Activated naive CD4-positive, alpha-beta T cell treated with anti-CD3 and anti-CD28 coated beads, Interleukin-2, amount 50 U/mL, for 24 hours (primary cell): ENCODE results near the gene FAM168A.
"Not testable (repeated sequence)": the region's sequence is repeated elsewhere in the genome, so short reads cannot be mapped to it uniquely, and the experiment has no call there.

Experiments used
- H3K27ac Mint-ChIP-seq: one replicate; pipeline ENCODE4 v1.8.0; 2021; ENCODE audit warnings: mild to moderate bottlenecking, mixed read lengths
- H3K27me3 Mint-ChIP-seq: one replicate; pipeline ENCODE4 v1.8.0; 2021; ENCODE audit warnings: mixed read lengths
- H3K36me3 Mint-ChIP-seq: one replicate; pipeline ENCODE4 v1.8.0; 2021; ENCODE audit warnings: mixed read lengths
- H3K4me1 Mint-ChIP-seq: one replicate; pipeline ENCODE4 v1.8.0; 2021; ENCODE audit warnings: mixed read lengths
- H3K4me3 Mint-ChIP-seq: one replicate; pipeline ENCODE4 v1.8.0; 2021; ENCODE audit warnings: mild to moderate bottlenecking, mixed read lengths
- H3K9me3 Mint-ChIP-seq: one replicate; pipeline ENCODE4 v1.8.0; 2021; ENCODE audit warnings: mixed read lengths

The FAM168A gene

GRCh38 chr11:73461335-73461840 is 136.5 kb downstream of the FAM168A start:
- Mint-ChIP-seq H3K4me3 (no peak overlapping the region), H3K27ac (no peak overlapping the region), H3K9me3 (no peaks in the 10 kb centered on the region), H3K36me3 (peaks cover 15% of the 10 kb centered on the region), H3K4me1 (peaks cover 4% of the 10 kb centered on the region), H3K27me3 (no peaks in the 10 kb centered on the region)

- Mint-ChIP-seq H3K36me3 (peaks cover 10% of the 10 kb centered on the region), H3K27ac (no peak overlapping the region), H3K9me3 (no peaks in the 10 kb centered on the region), H3K4me3 (no peak overlapping the region), H3K27me3 (no peaks in the 10 kb centered on the region), H3K4me1 (peaks cover 4% of the 10 kb centered on the region)
These were observed 139.7 kb downstream of the FAM168A start for GRCh38 chr11:73458201-73458600.

- Mint-ChIP-seq H3K27ac (no peak overlapping the region), H3K9me3 (no peaks in the 10 kb centered on the region), H3K4me1 (peaks cover under 1% of the 10 kb centered on the region), H3K4me3 (no peak overlapping the region), H3K36me3 (peaks cover 4% of the 10 kb centered on the region), H3K27me3 (no peaks in the 10 kb centered on the region)
These were observed 142.9 kb downstream of the FAM168A start for GRCh38 chr11:73454987-73455386.

GRCh38 chr11:73453562-73453961 is 144.3 kb downstream of the FAM168A start:
- no peaks in the 10 kb centered on the region for H3K27me3 Mint-ChIP-seq
- H3K36me3 Mint-ChIP-seq = peaks cover 4% of the 10 kb centered on the region
- no peaks in the 10 kb centered on the region for H3K4me1 Mint-ChIP-seq
- H3K4me3 Mint-ChIP-seq = no peak overlapping the region
- no peak overlapping the region for H3K27ac Mint-ChIP-seq
- no peaks in the 10 kb centered on the region for H3K9me3 Mint-ChIP-seq

GRCh38 chr11:73452726-73453125 is 145.2 kb downstream of the FAM168A start:
- peaks cover 4% of the 10 kb centered on the region for H3K36me3 Mint-ChIP-seq
- no peaks in the 10 kb centered on the region for H3K4me1 Mint-ChIP-seq
- H3K27ac Mint-ChIP-seq = no peak overlapping the region
- no peaks in the 10 kb centered on the region for H3K27me3 Mint-ChIP-seq
- H3K4me3 Mint-ChIP-seq = no peak overlapping the region
- H3K9me3 Mint-ChIP-seq = no peaks in the 10 kb centered on the region

- Mint-ChIP-seq H3K9me3 (no peaks in the 10 kb centered on the region), H3K36me3 (peaks cover 4% of the 10 kb centered on the region), H3K27me3 (no peaks in the 10 kb centered on the region), H3K27ac (no peak overlapping the region), H3K4me1 (peaks cover 3% of the 10 kb centered on the region), H3K4me3 (no peak overlapping the region)
These were observed 146.0 kb downstream of the FAM168A start for GRCh38 chr11:73451896-73452295.

GRCh38 chr11:73446766-73447165 is 151.1 kb downstream of the FAM168A start:
- Mint-ChIP-seq H3K4me1 (peaks cover 9% of the 10 kb centered on the region), H3K27me3 (no peaks in the 10 kb centered on the region), H3K9me3 (no peaks in the 10 kb centered on the region), H3K27ac (no peak overlapping the region), H3K4me3 (no peak overlapping the region), H3K36me3 (no peaks in the 10 kb centered on the region)

GRCh38 chr11:73445980-73446379 is 151.9 kb downstream of the FAM168A start:
- Mint-ChIP-seq H3K27ac (no peak overlapping the region), H3K4me1 (peaks cover 9% of the 10 kb centered on the region), H3K4me3 (no peak overlapping the region), H3K9me3 (no peaks in the 10 kb centered on the region), H3K27me3 (no peaks in the 10 kb centered on the region), H3K36me3 (no peaks in the 10 kb centered on the region)

- Mint-ChIP-seq H3K27ac (no peak overlapping the region), H3K9me3 (no peaks in the 10 kb centered on the region), H3K4me3 (no peak overlapping the region), H3K36me3 (peaks cover 9% of the 10 kb centered on the region), H3K4me1 (no peaks in the 10 kb centered on the region), H3K27me3 (no peaks in the 10 kb centered on the region)
These were observed 158.7 kb downstream of the FAM168A start for GRCh38 chr11:73439002-73439843.

- not testable (repeated sequence) for H3K27ac Mint-ChIP-seq, H3K36me3 Mint-ChIP-seq, H3K27me3 Mint-ChIP-seq
These were observed 161.1 kb downstream of the FAM168A start for GRCh38 chr11:73436859-73437258.

GRCh38 chr11:73431396-73431795 is 166.5 kb downstream of the FAM168A start:
- H3K4me3 Mint-ChIP-seq = no peak overlapping the region
- peaks cover 3% of the 10 kb centered on the region for H3K36me3 Mint-ChIP-seq
- H3K4me1 Mint-ChIP-seq = no peaks in the 10 kb centered on the region
- H3K27ac Mint-ChIP-seq = no peak overlapping the region
- no peaks in the 10 kb centered on the region for H3K9me3 Mint-ChIP-seq
- no peaks in the 10 kb centered on the region for H3K27me3 Mint-ChIP-seq

More at GRCh38 chr11:73436859-73437258, 161.1 kb downstream of the FAM168A start:
- not testable (repeated sequence) for H3K4me1 Mint-ChIP-seq, H3K4me3 Mint-ChIP-seq, H3K9me3 Mint-ChIP-seq

GRCh38 chr11:73430326-73430725 is 167.6 kb downstream of the FAM168A start:
- Mint-ChIP-seq H3K4me1 (no peaks in the 10 kb centered on the region), H3K36me3 (peaks cover 1% of the 10 kb centered on the region), H3K27ac (no peak overlapping the region), H3K27me3 (no peaks in the 10 kb centered on the region), H3K4me3 (no peak overlapping the region), H3K9me3 (no peaks in the 10 kb centered on the region)

- no peaks in the 10 kb centered on the region for H3K27me3 Mint-ChIP-seq
- no peaks in the 10 kb centered on the region for H3K9me3 Mint-ChIP-seq
- H3K4me1 Mint-ChIP-seq = no peaks in the 10 kb centered on the region
- peak overlapping the region; percentile 4 for H3K27ac Mint-ChIP-seq
- H3K36me3 Mint-ChIP-seq = peaks cover 1% of the 10 kb centered on the region
- no peak overlapping the region for H3K4me3 Mint-ChIP-seq
These were observed 168.7 kb downstream of the FAM168A start for GRCh38 chr11:73429121-73429750.

- Mint-ChIP-seq H3K27ac (no peak overlapping the region), H3K9me3 (no peaks in the 10 kb centered on the region), H3K27me3 (no peaks in the 10 kb centered on the region), H3K4me1 (no peaks in the 10 kb centered on the region), H3K36me3 (peaks cover 1% of the 10 kb centered on the region), H3K4me3 (no peak overlapping the region)
These were observed 169.2 kb downstream of the FAM168A start for GRCh38 chr11:73428699-73429098.

GRCh38 chr11:73428227-73428626 is 169.7 kb downstream of the FAM168A start:
- H3K9me3 Mint-ChIP-seq = no peaks in the 10 kb centered on the region
- H3K4me3 Mint-ChIP-seq = no peak overlapping the region
- H3K27ac Mint-ChIP-seq = no peak overlapping the region
- H3K4me1 Mint-ChIP-seq = no peaks in the 10 kb centered on the region
- H3K27me3 Mint-ChIP-seq = no peaks in the 10 kb centered on the region
- H3K36me3 Mint-ChIP-seq = peaks cover 1% of the 10 kb centered on the region

GRCh38 chr11:73426219-73426850 is 171.6 kb downstream of the FAM168A start:
- Mint-ChIP-seq H3K36me3 (peaks cover 1% of the 10 kb centered on the region), H3K27ac (no peak overlapping the region), H3K4me3 (no peak overlapping the region)

More at GRCh38 chr11:73426219-73426850, 171.6 kb downstream of the FAM168A start:
- H3K27me3 Mint-ChIP-seq = no peaks in the 10 kb centered on the region
- H3K9me3 Mint-ChIP-seq = no peaks in the 10 kb centered on the region
- no peaks in the 10 kb centered on the region for H3K4me1 Mint-ChIP-seq
